Calu3 (cell line): ENCODE measurements around the gene DNMT3L. TPM values are rescaled to one million over a fixed set of nuclear protein-coding genes. Genes with fewer than 3 reads are reported as not detected.

ENCODE experiments used
- BruUV-seq: library from RNA; stranded (reverse); fragments of 400-500 nt; replicated peaks from 2 replicates; lab custom pipeline; 2021; lab: Mats Ljungman, UMichigan
- CTCF ChIA-PET: fragments of 300-600 bp; sonication (Branson Sonifier 250); formaldehyde crosslinking; loops from one replicate; lab custom pipeline; 2022; ENCODE audit warnings: antibody characterized with exemption; lab: Charles Lee
- DNase-seq: peaks from one replicate; pipeline ENCODE4 v3.0.0; 2022
- H3K27ac Mint-ChIP-seq: one replicate; pipeline ENCODE4 v1.8.0; 2022; ENCODE audit warnings: mixed read lengths; ENCODE audit not compliant: unreplicated experiment
- H3K27me3 Mint-ChIP-seq: one replicate; pipeline ENCODE4 v1.8.0; 2022; ENCODE audit warnings: mixed read lengths; ENCODE audit not compliant: unreplicated experiment
- H3K36me3 Mint-ChIP-seq: one replicate; pipeline ENCODE4 v1.8.0; 2022; ENCODE audit warnings: mild to moderate bottlenecking, moderate library complexity, mixed read lengths; ENCODE audit not compliant: insufficient read depth, unreplicated experiment
- H3K4me1 Mint-ChIP-seq: one replicate; pipeline ENCODE4 v1.8.0; 2022; ENCODE audit warnings: mild to moderate bottlenecking, low read depth, mixed read lengths; ENCODE audit not compliant: unreplicated experiment
- H3K4me3 Mint-ChIP-seq: one replicate; pipeline ENCODE4 v1.8.0; 2022; ENCODE audit warnings: mild to moderate bottlenecking, low read depth, moderate library complexity, mixed read lengths; ENCODE audit not compliant: unreplicated experiment
- H3K9me3 Mint-ChIP-seq: one replicate; pipeline ENCODE4 v1.8.0; 2022; ENCODE audit warnings: low read depth, mixed read lengths; ENCODE audit not compliant: unreplicated experiment
- CTCF ChIP-seq: fragments of 200-600 bp; IDR thresholded peaks from one replicate; pipeline ENCODE4 v1.8.0; 2022; ENCODE audit warnings: antibody characterized with exemption; ENCODE audit not compliant: unreplicated experiment
- intact Hi-C: fragments of 100-400 bp; cut with micrococcal nuclease; formaldehyde crosslinking; loops from one replicate; pipeline ENCODE4 v1.10.0; 2022; ENCODE audit not compliant: unreplicated experiment
- total RNA-seq: library from RNA; stranded (reverse); gene quantifications from 2 replicates; pipeline ENCODE4 v1.2.3, GENCODE V29; 2022

Gene DNMT3L
- total RNA-seq, 1 experiment from 2014 or later, result not detected

GRCh38 chr21:44296103-44296519 is 34.4 kb upstream of the DNMT3L start:
- no peak for DNase-seq
- no TSS peak for BruUV-seq
- intact Hi-C loops, result no loop called here
- Mint-ChIP-seq H3K27me3 (peaks cover 20% of the 10 kb centered on the region), H3K4me1 (no peaks in the 10 kb centered on the region), H3K9me3 (no peaks in the 10 kb centered on the region), H3K36me3 (peaks cover 12% of the 10 kb centered on the region), H3K4me3 (no peak overlapping the region), H3K27ac (no peak overlapping the region)
- TF ChIP-seq CTCF, result no peak
- CTCF ChIA-PET, result no interaction called here

DNA sequence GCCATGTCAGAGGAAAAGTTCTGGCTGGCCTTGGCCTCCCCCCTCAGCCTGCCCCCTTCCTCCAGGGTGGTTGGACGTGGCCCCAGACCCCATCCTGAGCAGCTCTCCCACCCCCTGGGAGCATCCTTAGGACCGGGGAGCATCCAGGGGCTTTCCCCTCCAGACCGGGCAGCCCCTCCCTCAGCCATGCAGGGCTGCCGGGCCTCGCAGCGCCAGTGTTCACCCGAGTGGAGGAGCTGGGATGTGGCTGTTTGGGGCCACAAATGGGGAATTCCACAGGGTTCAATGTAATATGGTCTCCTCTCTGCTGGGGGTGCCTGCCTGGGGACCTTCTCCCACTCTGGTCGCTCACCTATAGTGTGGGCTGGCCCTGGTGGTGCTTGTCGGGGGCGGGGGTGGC is 33.9 kb upstream of the DNMT3L start:
- H3K4me3 Mint-ChIP-seq, result no peak overlapping the region
- no peak for TF ChIP-seq CTCF
- no peaks in the 10 kb centered on the region for H3K4me1 Mint-ChIP-seq
- no peaks in the 10 kb centered on the region for H3K9me3 Mint-ChIP-seq
- no peak for DNase-seq
- peaks cover 24% of the 10 kb centered on the region for H3K27me3 Mint-ChIP-seq
- H3K36me3 Mint-ChIP-seq, result peaks cover 7% of the 10 kb centered on the region
- no peak overlapping the region for H3K27ac Mint-ChIP-seq
- intact Hi-C loops, result no loop called here
- CTCF ChIA-PET, result no interaction called here
- BruUV-seq, result no TSS peak

GRCh38 chr21:44295163-44295573 is 33.5 kb upstream of the DNMT3L start:
- Mint-ChIP-seq H3K4me3 (no peak overlapping the region), H3K4me1 (no peaks in the 10 kb centered on the region), H3K27ac (no peak overlapping the region), H3K27me3 (peaks cover 29% of the 10 kb centered on the region), H3K36me3 (peaks cover 5% of the 10 kb centered on the region), H3K9me3 (no peaks in the 10 kb centered on the region)
- TF ChIP-seq CTCF, result no peak
- intact Hi-C loops, result no loop called here
- BruUV-seq, result no TSS peak
- CTCF ChIA-PET, result no interaction called here
- no peak for DNase-seq

DNA sequence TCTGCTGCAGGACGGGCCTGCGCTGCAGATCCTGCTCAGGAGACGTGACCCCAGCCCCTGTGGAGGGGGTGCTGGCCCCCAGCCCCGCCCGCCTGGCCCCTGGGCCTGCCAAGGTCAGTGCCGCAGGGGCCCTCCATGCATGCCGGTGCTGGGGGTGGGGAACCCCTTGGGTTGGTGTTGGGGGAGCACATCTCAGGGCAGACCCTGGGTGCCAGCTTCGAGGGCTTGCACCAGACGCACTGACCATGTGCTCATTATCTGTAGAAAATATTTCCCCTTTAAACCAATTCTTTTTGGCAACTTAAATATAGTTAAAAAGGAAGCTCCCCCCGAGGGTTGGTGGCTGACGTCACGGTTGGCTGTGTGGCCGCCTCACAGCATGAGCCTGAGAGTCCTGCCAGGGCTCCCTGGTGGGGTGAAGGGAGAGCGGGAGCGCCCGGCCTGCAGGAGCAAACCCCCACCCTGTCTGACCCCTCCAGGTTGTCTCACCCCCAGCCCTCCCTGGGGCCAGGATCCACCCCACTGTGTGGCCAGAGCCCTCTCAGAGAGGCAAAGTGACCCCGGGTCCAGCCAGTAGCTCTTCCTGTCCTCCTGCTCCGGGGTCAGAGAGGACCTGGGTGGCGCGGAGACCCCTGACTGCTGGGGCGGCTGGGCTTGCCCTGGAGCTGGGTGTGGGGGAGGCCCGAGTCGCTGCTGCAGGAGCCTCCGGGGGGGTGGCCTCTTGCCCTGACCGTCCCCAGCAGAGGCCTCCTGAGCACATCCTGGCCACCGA is 32.9 kb upstream of the DNMT3L start:
- Mint-ChIP-seq H3K27ac (no peak overlapping the region), H3K36me3 (peaks cover 5% of the 10 kb centered on the region), H3K4me3 (no peak overlapping the region), H3K27me3 (peaks cover 35% of the 10 kb centered on the region), H3K4me1 (no peaks in the 10 kb centered on the region), H3K9me3 (no peaks in the 10 kb centered on the region)
- no TSS peak for BruUV-seq
- intact Hi-C loops, result no loop called here
- CTCF ChIA-PET, result no interaction called here
- no peak for DNase-seq
- no peak for TF ChIP-seq CTCF
